G401 (cell line): ENCODE data around the gene GIMAP2. TPM values are rescaled to one million over a fixed set of nuclear protein-coding genes. Genes with fewer than 3 reads are reported as not detected.

Experiments
- total RNA-seq: library from RNA; depleted of rRNA; stranded (reverse); fragments of >200 nt; shearing (Covaris generic); gene quantifications from 2 replicates; pipeline ENCODE4 v1.2.3, GENCODE V29; 2014; rRNA removed

GIMAP2 gene
- total RNA-seq, 1 experiment from 2014 or later: not detected

Other genes starting within 250 kb of the GIMAP2 start
- not detected in 2 replicates for gene GIMAP8, start 235.1 kb upstream of the GIMAP2 start, total RNA-seq
- gene GIMAP7, start 170.8 kb upstream of the GIMAP2 start, total RNA-seq: not detected in 2 replicates
- not detected in 2 replicates for gene GIMAP4, start 118.3 kb upstream of the GIMAP2 start, total RNA-seq
- gene GIMAP6, start 53.3 kb upstream of the GIMAP2 start, total RNA-seq: not detected in 2 replicates
- gene GIMAP1, start 30.9 kb downstream of the GIMAP2 start, total RNA-seq: not detected in 2 replicates
- gene GIMAP5, start 51.7 kb downstream of the GIMAP2 start, total RNA-seq: not detected in 2 replicates
- 1.8 and 7.8 TPM in 2 replicates for gene TMEM176B, start 114.7 kb downstream of the GIMAP2 start, total RNA-seq
- gene TMEM176A, start 115.1 kb downstream of the GIMAP2 start, total RNA-seq: not detected in 2 replicates
- gene AOC1, start 166.8 kb downstream of the GIMAP2 start, total RNA-seq: 0.92 TPM in 1 of 2 replicates, not detected in the other